CD4-positive, alpha-beta T cell (primary cell): ENCODE results near the gene THBS2. TPM values are rescaled to one million over a fixed set of nuclear protein-coding genes. Genes with fewer than 3 reads are reported as not detected.

ENCODE experiments used
- ATAC-seq: fragments of 200-7000 bp; cut with Tn5 transposase; one replicate; pipeline ENCODE4 v1.10.0; 2022; ENCODE audit warnings: mild to moderate bottlenecking; ENCODE audit not compliant: poor library complexity
- CTCF ChIA-PET: fragments of 350-600 bp; sonication (Branson Sonifier 250); formaldehyde crosslinking; loops from one replicate; lab custom pipeline; 2021; ENCODE audit warnings: antibody characterized with exemption, inconsistent platforms; lab: Charles Lee
- POLR2A ChIA-PET: fragments of 350-600 bp; sonication (Branson Sonifier 250); formaldehyde crosslinking; loops from one replicate; lab custom pipeline; 2021; ENCODE audit warnings: antibody characterized with exemption, inconsistent platforms; lab: Charles Lee
- DNase-seq, 14 experiments: peaks; one replicate each; pipeline ENCODE4 v3.0.0-alpha.2; 2013 to 2020; ENCODE audit warnings: mixed read lengths in 2 of 14
- H3K27ac ChIP-seq, 2 donors: one replicate each; pipeline versions ENCODE4 v1.5.1 to v1.7.0; 2013; ENCODE audit warnings: low read length in 2 of 2, low read depth in 1 of 2, mild to moderate bottlenecking in 1 of 2
- H3K27me3 ChIP-seq, 2 experiments: 1 replicate in 1 of 2; 2 replicates in 1 of 2; pipeline versions ENCODE4 v1.6.1 to v1.7.0; 2013; ENCODE audit warnings: low read length in 2 of 2, control low read depth in 1 of 2, mild to moderate bottlenecking in 1 of 2, moderate library complexity in 1 of 2; ENCODE audit not compliant: insufficient read depth in 2 of 2, control insufficient read depth in 1 of 2
- H3K36me3 ChIP-seq: one replicate; pipeline ENCODE4 v1.6.1; 2013; ENCODE audit warnings: low read length, control low read depth; ENCODE audit not compliant: insufficient read depth
- H3K4me1 ChIP-seq: one replicate; pipeline ENCODE4 v1.6.1; 2013; ENCODE audit warnings: low read length, control low read depth; ENCODE audit not compliant: insufficient read depth
- H3K4me3 ChIP-seq: one replicate; pipeline ENCODE4 v1.5.1; 2013; ENCODE audit warnings: mild to moderate bottlenecking, low read length, moderate library complexity
- H3K9me3 ChIP-seq, 2 experiments: 1 replicate in 1 of 2; 2 replicates in 1 of 2; pipeline versions ENCODE4 v1.6.1 to v1.7.0; 2013; ENCODE audit warnings: low read length in 2 of 2, mild to moderate bottlenecking in 2 of 2, control low read depth in 1 of 2, moderate library complexity in 1 of 2; ENCODE audit not compliant: control insufficient read depth in 1 of 2, insufficient read depth in 1 of 2
- H3K27ac Mint-ChIP-seq: one replicate; pipeline ENCODE4 v1.8.0; 2020; ENCODE audit warnings: mixed read lengths
- H3K27me3 Mint-ChIP-seq: one replicate; pipeline ENCODE4 v1.8.0; 2021; ENCODE audit warnings: mixed read lengths
- H3K36me3 Mint-ChIP-seq: one replicate; pipeline ENCODE4 v1.8.0; 2021; ENCODE audit warnings: low read depth, mixed read lengths
- H3K4me1 Mint-ChIP-seq: one replicate; pipeline ENCODE4 v1.8.0; 2021; ENCODE audit warnings: low read depth, mixed read lengths
- H3K4me3 Mint-ChIP-seq: one replicate; pipeline ENCODE4 v1.8.0; 2020; ENCODE audit warnings: mild to moderate bottlenecking, mixed read lengths
- H3K9me3 Mint-ChIP-seq: one replicate; pipeline ENCODE4 v1.8.0; 2020; ENCODE audit warnings: mixed read lengths
- CTCF ChIP-seq: fragments of 200-600 bp; IDR thresholded peaks from one replicate; pipeline ENCODE4 v1.8.0; 2022; ENCODE audit warnings: antibody characterized with exemption, mild to moderate bottlenecking
- intact Hi-C, 2 experiments: fragments of 100-400 bp; cut with DNase I in 1 of 2; cut with micrococcal nuclease in 1 of 2; formaldehyde crosslinking; loops; one replicate each; pipeline versions ENCODE4 v1.15.1 to v1.9.0; 2023 to 2025; cut with DNase I, micrococcal nuclease
- total RNA-seq, 174 experiments: library from RNA in 2 of 174; stranded (reverse) in 2 of 174; gene quantifications; one replicate each; pipeline ENCODE4 v1.2.3 and lab custom pipeline; 2021 to 2026

Gene THBS2
- total RNA-seq, 2 experiments from 2014 or later = not detected

GRCh38 chr6:169277619-169278018 lies 24.0 kb upstream of the THBS2 start:
- DNase-seq = no peak
- TF ChIP-seq CTCF = no peak
- H3K4me1 Mint-ChIP-seq = no peaks in the 10 kb centered on the region

DNA sequence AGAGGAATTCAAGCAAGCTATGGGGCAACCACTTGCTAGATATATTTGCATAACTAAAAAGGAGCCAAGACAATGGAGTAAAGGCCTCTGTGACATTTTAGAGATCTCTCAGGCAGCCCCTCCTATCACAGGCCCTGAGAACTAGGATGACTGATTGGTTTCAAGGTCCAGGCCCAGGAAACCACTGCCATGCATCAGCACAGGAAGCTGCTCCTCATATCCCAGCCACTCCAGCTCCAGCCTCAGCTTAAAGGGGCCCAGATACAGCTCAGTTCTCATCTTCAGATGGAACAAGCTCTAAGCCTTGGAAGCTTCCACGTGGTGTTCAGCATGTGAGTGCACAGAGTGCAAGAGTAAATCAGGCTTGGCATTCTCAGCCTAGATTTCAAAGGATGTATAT lies 21.1 kb upstream of the THBS2 start:
- DNase-seq (no peak), ATAC-seq (no peak)
- Histone ChIP-seq H3K27me3 (no peaks in the 10 kb centered on the region), H3K27ac (no peak overlapping the region), H3K9me3 (no peaks in the 10 kb centered on the region), H3K36me3 (no peaks in the 10 kb centered on the region), H3K4me1 (no peaks in the 10 kb centered on the region), H3K4me3 (no peak overlapping the region)
- no peak overlapping the region for H3K4me3 Mint-ChIP-seq
- no peak overlapping the region for H3K27ac Mint-ChIP-seq
- no peaks in the 10 kb centered on the region for H3K9me3 Mint-ChIP-seq
- no peak for TF ChIP-seq CTCF
- no peaks in the 10 kb centered on the region for H3K4me1 Mint-ChIP-seq
- ChIA-PET POLR2A (no interaction called here), CTCF (no interaction called here)
- H3K36me3 Mint-ChIP-seq = no peaks in the 10 kb centered on the region
- H3K27me3 Mint-ChIP-seq = no peaks in the 10 kb centered on the region
- intact Hi-C loops = no loop called here

More at GRCh38 chr6:169277619-169278018, 24.0 kb upstream of the THBS2 start:
- Mint-ChIP-seq H3K27me3 (peaks cover 9% of the 10 kb centered on the region), H3K36me3 (no peaks in the 10 kb centered on the region), H3K27ac (no peak overlapping the region), H3K4me3 (no peak overlapping the region), H3K9me3 (no peaks in the 10 kb centered on the region)
- H3K4me1 ChIP-seq = no peaks in the 10 kb centered on the region
- H3K27ac ChIP-seq = no peak overlapping the region
- no peaks in the 10 kb centered on the region for H3K27me3 ChIP-seq
- ATAC-seq = no peak
- no peak overlapping the region for H3K4me3 ChIP-seq
- no peaks in the 10 kb centered on the region for H3K9me3 ChIP-seq
- POLR2A ChIA-PET = no interaction called here
- intact Hi-C loops = no loop called here
- no peaks in the 10 kb centered on the region for H3K36me3 ChIP-seq
- CTCF ChIA-PET = no interaction called here

- H3K36me3 Mint-ChIP-seq = no peaks in the 10 kb centered on the region
- Histone ChIP-seq H3K4me1 (no peaks in the 10 kb centered on the region), H3K36me3 (no peaks in the 10 kb centered on the region), H3K27me3 (no peaks in the 10 kb centered on the region), H3K9me3 (no peaks in the 10 kb centered on the region), H3K27ac (no peak overlapping the region), H3K4me3 (no peak overlapping the region)
- H3K9me3 Mint-ChIP-seq = no peaks in the 10 kb centered on the region
- no peak for DNase-seq
- intact Hi-C loops = no loop called here
- H3K4me3 Mint-ChIP-seq = no peak overlapping the region
- no peak overlapping the region for H3K27ac Mint-ChIP-seq
- H3K27me3 Mint-ChIP-seq = no peaks in the 10 kb centered on the region
- TF ChIP-seq CTCF = no peak
- no peak for ATAC-seq
- POLR2A ChIA-PET = no interaction called here
- no peaks in the 10 kb centered on the region for H3K4me1 Mint-ChIP-seq
- CTCF ChIA-PET = no interaction called here
Observed at GRCh38 chr6:169273511-169273910, 19.9 kb upstream of the THBS2 start.
